ENCODE data around the gene TMEM222.
"Not testable (repeated sequence)": the region's sequence is repeated elsewhere in the genome, so short reads cannot be mapped to it uniquely, and the experiment has no call there.

The TMEM222 gene

GRCh38 chr1:27383039-27383605 is 61.2 kb downstream of the TMEM222 start, which contains the start of gene CD164L2:
Gene CD164L2, minus strand, starts transcription at chr1:27383333. Its CDS starts 94 bp downstream, at chr1:27383239.
- POLR2A ChIA-PET: no interaction called here
- no peak for DNase-seq (ENCODE audit: extremely low spot score)
- TF ChIP-seq CTCF (IDR thresholded peaks at IDR 0.05; ENCODE audit: control extremely low read depth, extremely low read depth, low read depth, missing control alignments): no peak
- CTCF ChIA-PET: interaction anchor here (1.7 to 13.1 kb wide), 7 partner anchors 8 to 174 kb away, joined by 4 to 222 read pairs (median 11); partner anchors contain the start of gene MAP3K6

GRCh38 chr1:27383661-27384060 is 61.7 kb downstream of the TMEM222 start:
- POLR2A ChIA-PET: interaction anchor here (0.5 kb wide), 1 partner anchor 13 kb away, joined by 4 read pairs; no protein-coding TSS in a partner anchor
- CTCF ChIA-PET: interaction anchor here (0.8 to 13.1 kb wide), 7 partner anchors 8 to 342 kb away, joined by 3 to 222 read pairs (median 4); partner anchors contain the start of gene FAM76A
- no peak for TF ChIP-seq CTCF (IDR thresholded peaks at IDR 0.05; ENCODE audit: control extremely low read depth, extremely low read depth, low read depth, missing control alignments)
- no peak for DNase-seq (ENCODE audit: extremely low spot score)

- DNase-seq (ENCODE audit: extremely low spot score); POLR2A ChIA-PET: not testable (repeated sequence)
Observed at GRCh38 chr1:27384797-27385196, 62.8 kb downstream of the TMEM222 start.

More at GRCh38 chr1:27384797-27385196, 62.8 kb downstream of the TMEM222 start:
- CTCF ChIA-PET: interaction anchor here (0.8 to 13.1 kb wide), 8 partner anchors 9 to 341 kb away, joined by 3 to 222 read pairs (median 21); partner anchors contain the start of gene FAM76A

Data from GM10248 (cell line).